B cell (primary cell): Measurements from ENCODE around the gene PGAM1. TPM values are rescaled to one million over a fixed set of nuclear protein-coding genes. Genes with fewer than 3 reads are reported as not detected.

Source experiments
- ATAC-seq: fragments of 200-7000 bp; cut with Tn5 transposase; one replicate; pipeline ENCODE4 v1.10.0; 2021; ENCODE audit warnings: low read depth, mild to moderate bottlenecking, moderate number of reproducible peaks, moderate library complexity
- CTCF ChIA-PET: fragments of 350-600 bp; sonication (Branson Sonifier 250); formaldehyde crosslinking; loops from one replicate; lab custom pipeline; 2021; ENCODE audit warnings: antibody characterized with exemption, inconsistent platforms; lab: Charles Lee
- POLR2A ChIA-PET: fragments of 350-600 bp; sonication (Branson Sonifier 250); formaldehyde crosslinking; loops from one replicate; lab custom pipeline; 2021; ENCODE audit warnings: antibody characterized with exemption; lab: Charles Lee
- DNase-seq: peaks from one replicate; pipeline ENCODE4 v3.0.0; 2013
- H2AFZ ChIP-seq: 2 replicates; pipeline ENCODE4 v1.6.1; 2012; ENCODE audit warnings: mild to moderate bottlenecking, low read depth, low read length; ENCODE audit not compliant: insufficient read depth, poor library complexity, severe bottlenecking
- H3K27ac ChIP-seq, 2 donors: 1 replicate in 1 of 2; 2 replicates in 1 of 2; pipeline ENCODE4 v1.5.1; 2012 to 2013; ENCODE audit warnings: low read length in 2 of 2, mild to moderate bottlenecking in 2 of 2, moderate library complexity in 1 of 2
- H3K27me3 ChIP-seq, 4 experiments: fragments of 200-600 bp in 1 of 4; sonication (generic) in 1 of 4; replicated peaks in 1 of 4; 1 replicate in 2 of 4; 2 replicates in 2 of 4; pipeline versions ENCODE4 v1.6.1 to v1.7.0; 2013 to 2016; ENCODE audit warnings: low read length in 3 of 4, mild to moderate bottlenecking in 2 of 4, mixed read lengths in 1 of 4, moderate library complexity in 1 of 4; ENCODE audit not compliant: insufficient read depth in 4 of 4, control insufficient read depth in 3 of 4; ENCODE audit errors: control extremely low read depth in 1 of 4
- H3K36me3 ChIP-seq, 2 experiments: replicated peaks in 1 of 2; 1 replicate in 1 of 2; 2 replicates in 1 of 2; pipeline versions ENCODE4 v1.6.1 to v1.7.1; 2013; ENCODE audit warnings: low read length in 1 of 2; ENCODE audit not compliant: insufficient read depth in 2 of 2, control insufficient read depth in 1 of 2; ENCODE audit errors: control extremely low read depth in 1 of 2, extremely low read depth in 1 of 2
- H3K4me1 ChIP-seq, 2 donors: fragments of 200-600 bp in 1 of 2; sonication (generic) in 1 of 2; 1 replicate in 1 of 2; 2 replicates in 1 of 2; pipeline versions ENCODE4 v1.5.1 to v1.6.1; 2013 to 2017; ENCODE audit warnings: low read length in 2 of 2; ENCODE audit not compliant: control insufficient read depth in 2 of 2, insufficient read depth in 2 of 2
- H3K4me2 ChIP-seq: replicated peaks from 2 replicates; pipeline ENCODE3; 2012; ENCODE audit warnings: mild to moderate bottlenecking, low read depth, low read length; ENCODE audit not compliant: poor library complexity, severe bottlenecking
- H3K4me3 ChIP-seq, 5 experiments: fragments of 200-600 bp in 1 of 5; sonication (generic) in 1 of 5; 1 replicate in 3 of 5; 2 replicates in 2 of 5; pipeline versions ENCODE4 v1.5.1 to v1.7.0; 2011 to 2016; ENCODE audit warnings: low read length in 4 of 5, mild to moderate bottlenecking in 4 of 5, low read depth in 2 of 5, control low read depth in 1 of 5, moderate library complexity in 1 of 5; ENCODE audit not compliant: insufficient read depth in 1 of 5; ENCODE audit errors: control extremely low read depth in 1 of 5, extremely low read depth in 1 of 5
- H3K79me2 ChIP-seq: fragments of 200-600 bp; sonication (generic); one replicate; pipeline ENCODE4 v1.6.0; 2016; ENCODE audit warnings: low read length; ENCODE audit not compliant: control insufficient read depth, insufficient read depth
- H3K9ac ChIP-seq: fragments of 200-600 bp; sonication (generic); 2 replicates; pipeline ENCODE4 v1.6.1; 2017; ENCODE audit warnings: mild to moderate bottlenecking, low read length, moderate library complexity
- H3K9me3 ChIP-seq, 3 donors: one replicate each; pipeline versions ENCODE4 v1.6.1 to v1.7.1; 2013; ENCODE audit warnings: low read length in 2 of 3; ENCODE audit not compliant: control insufficient read depth in 2 of 3, insufficient read depth in 1 of 3; ENCODE audit errors: control extremely low read depth in 1 of 3
- H4K20me1 ChIP-seq: 2 replicates; pipeline ENCODE4 v1.6.0; 2012; ENCODE audit warnings: mild to moderate bottlenecking, low read length; ENCODE audit not compliant: insufficient read depth, control insufficient read depth, poor library complexity, severe bottlenecking
- H3K27ac Mint-ChIP-seq: one replicate; pipeline ENCODE4 v1.8.0; 2021; ENCODE audit warnings: mixed read lengths
- H3K27me3 Mint-ChIP-seq: one replicate; pipeline ENCODE4 v1.8.0; 2021; ENCODE audit warnings: mixed read lengths
- H3K4me1 Mint-ChIP-seq: one replicate; pipeline ENCODE4 v1.8.0; 2021; ENCODE audit warnings: mixed read lengths
- H3K4me3 Mint-ChIP-seq: one replicate; pipeline ENCODE4 v1.8.0; 2021; ENCODE audit warnings: mixed read lengths
- H3K9me3 Mint-ChIP-seq: one replicate; pipeline ENCODE4 v1.8.0; 2022; ENCODE audit warnings: mixed read lengths; ENCODE audit not compliant: insufficient read depth
- EZH2 ChIP-seq: IDR thresholded peaks from 2 replicates; pipeline ENCODE4 v1.6.1; 2012; ENCODE audit warnings: borderline replicate concordance, low read depth, mild to moderate bottlenecking, moderate library complexity, low read length; ENCODE audit not compliant: insufficient read depth, poor library complexity, severe bottlenecking
- WGBS: methylation state at CpG from one replicate; pipeline ENCODE4 v1.1.5; 2013; ENCODE audit warnings: missing lambda C conversion rate; ENCODE audit not compliant: insufficient coverage; 5-methylcytosine and 5-hydroxymethylcytosine counted together
- intact Hi-C: fragments of 100-400 bp; cut with micrococcal nuclease; formaldehyde crosslinking; loops from one replicate; pipeline ENCODE4 v1.10.0; 2022
- polyA plus RNA-seq: library from polyadenylated mRNA; depleted of rRNA; stranded (reverse); fragments of >200 nt; gene quantifications from 2 replicates; pipeline ENCODE4 v1.2.3, GENCODE V29; 2012
- total RNA-seq, 2 donors: library from RNA; stranded (reverse); fragments of 120-200 nt in 1 of 2; gene quantifications; 1 replicate in 1 of 2; 2 replicates in 1 of 2; pipeline versions ENCODE4 v1.2.3 to v1.2.4, GENCODE V29; 2013 to 2022
- TF ChIP-seq, protein P1 (sequence below): fragments of 200-600 bp; IDR thresholded peaks from one replicate; pipeline ENCODE4 v1.8.0; 2022; ENCODE audit warnings: antibody characterized with exemption, mild to moderate bottlenecking

The PGAM1 gene
- total and polyA plus RNA-seq, 2 donors (not counting 1 experiment from before 2014, with no cell fraction given) = 48.7 to 83.4 TPM

DNA sequence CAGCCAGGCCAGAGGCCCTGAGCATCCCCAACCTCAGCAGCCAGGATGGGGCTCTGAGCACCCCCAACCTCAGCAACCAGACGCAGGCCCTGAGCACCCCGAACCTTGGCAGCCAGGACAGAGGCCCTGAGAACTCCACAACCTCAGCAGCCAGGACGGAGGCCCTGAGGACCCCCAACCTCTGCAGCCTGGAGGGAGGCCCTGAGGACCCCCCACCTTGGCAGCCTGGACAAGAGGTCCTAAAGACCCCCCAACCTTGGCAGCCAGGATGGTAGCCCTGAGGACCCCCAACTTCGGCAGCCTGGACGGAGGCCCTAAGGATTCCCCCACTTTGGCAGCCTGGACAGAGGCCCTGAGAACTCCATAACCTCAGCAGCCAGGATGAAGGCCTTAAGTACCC lies 41.8 kb upstream of the PGAM1 start:
- H3K9me3 ChIP-seq = no peaks in the 10 kb centered on the region
- DNase-seq = peak; percentile 13
- no peak overlapping the region for H2AFZ ChIP-seq
- ChIA-PET POLR2A (interaction anchor here (0.8 kb wide), 1 partner anchor 1562 kb away, joined by 4 read pairs; no protein-coding TSS in a partner anchor), CTCF (no interaction called here)
- H3K4me1 ChIP-seq = no peaks in the 10 kb centered on the region
- H3K27ac ChIP-seq = no peak overlapping the region
- no peak overlapping the region for H3K4me3 Mint-ChIP-seq
- H3K4me3 ChIP-seq = no peak overlapping the region
- ATAC-seq = no peak
- H3K27ac Mint-ChIP-seq = no peak overlapping the region
- no peak for TF ChIP-seq EZH2
- TF ChIP-seq, protein P1, sequence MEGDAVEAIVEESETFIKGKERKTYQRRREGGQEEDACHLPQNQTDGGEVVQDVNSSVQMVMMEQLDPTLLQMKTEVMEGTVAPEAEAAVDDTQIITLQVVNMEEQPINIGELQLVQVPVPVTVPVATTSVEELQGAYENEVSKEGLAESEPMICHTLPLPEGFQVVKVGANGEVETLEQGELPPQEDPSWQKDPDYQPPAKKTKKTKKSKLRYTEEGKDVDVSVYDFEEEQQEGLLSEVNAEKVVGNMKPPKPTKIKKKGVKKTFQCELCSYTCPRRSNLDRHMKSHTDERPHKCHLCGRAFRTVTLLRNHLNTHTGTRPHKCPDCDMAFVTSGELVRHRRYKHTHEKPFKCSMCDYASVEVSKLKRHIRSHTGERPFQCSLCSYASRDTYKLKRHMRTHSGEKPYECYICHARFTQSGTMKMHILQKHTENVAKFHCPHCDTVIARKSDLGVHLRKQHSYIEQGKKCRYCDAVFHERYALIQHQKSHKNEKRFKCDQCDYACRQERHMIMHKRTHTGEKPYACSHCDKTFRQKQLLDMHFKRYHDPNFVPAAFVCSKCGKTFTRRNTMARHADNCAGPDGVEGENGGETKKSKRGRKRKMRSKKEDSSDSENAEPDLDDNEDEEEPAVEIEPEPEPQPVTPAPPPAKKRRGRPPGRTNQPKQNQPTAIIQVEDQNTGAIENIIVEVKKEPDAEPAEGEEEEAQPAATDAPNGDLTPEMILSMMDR = no peak
- H3K4me2 ChIP-seq = no peak overlapping the region
- H3K4me1 Mint-ChIP-seq = no peaks in the 10 kb centered on the region
- 100% methylated on average over 5 of the region's 5 CpGs for WGBS
- H3K27me3 Mint-ChIP-seq = no peaks in the 10 kb centered on the region
- no peaks in the 10 kb centered on the region for H4K20me1 ChIP-seq
- no peaks in the 10 kb centered on the region for H3K27me3 ChIP-seq
- no peak overlapping the region for H3K9ac ChIP-seq
- H3K9me3 Mint-ChIP-seq = no peaks in the 10 kb centered on the region
- H3K79me2 ChIP-seq = no peaks in the 10 kb centered on the region
- intact Hi-C loops = no loop called here
- H3K36me3 ChIP-seq = peaks cover 5 to 51% of the 10 kb centered on the region in 2 experiments

DNA sequence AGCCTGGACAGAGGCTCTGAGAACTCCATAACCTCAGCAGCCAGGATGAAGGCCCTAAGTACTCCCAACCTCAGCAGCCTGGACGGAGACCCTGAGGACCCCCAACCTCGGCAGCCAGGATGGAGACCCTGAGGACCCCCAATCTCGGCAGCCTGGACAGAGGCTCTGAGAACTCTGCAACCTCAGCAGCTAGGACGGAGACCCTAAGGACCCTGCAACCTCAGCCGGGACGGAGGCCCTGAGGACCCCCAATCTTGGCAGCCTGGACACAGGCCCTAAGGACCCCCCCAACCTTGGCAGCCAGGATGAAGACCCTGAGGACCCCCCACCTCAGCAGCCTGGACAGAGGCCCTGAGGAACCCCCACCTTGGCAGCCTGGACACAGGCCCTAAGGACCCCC lies 41.4 kb upstream of the PGAM1 start:
- POLR2A ChIA-PET = interaction anchor here (0.8 kb wide), 1 partner anchor 1563 kb away, joined by 4 read pairs; no protein-coding TSS in a partner anchor
- Mint-ChIP-seq H3K4me1 (no peaks in the 10 kb centered on the region), H3K27me3 (no peaks in the 10 kb centered on the region), H3K9me3 (no peaks in the 10 kb centered on the region), H3K4me3 (no peak overlapping the region), H3K27ac (no peak overlapping the region)
- no peaks in the 10 kb centered on the region for H3K27me3 ChIP-seq
- peaks cover 5 to 46% of the 10 kb centered on the region in 2 experiments for H3K36me3 ChIP-seq
- TF ChIP-seq EZH2 = no peak
- TF ChIP-seq, protein P1 = no peak
- no peak overlapping the region for H3K4me3 ChIP-seq
- no peaks in the 10 kb centered on the region for H3K79me2 ChIP-seq
- WGBS = 96% methylated on average over 6 of the region's 6 CpGs
- H3K27ac ChIP-seq = no peak overlapping the region
- CTCF ChIA-PET = no interaction called here
- intact Hi-C loops = no loop called here
- H4K20me1 ChIP-seq = no peaks in the 10 kb centered on the region
- DNase-seq (no peak), ATAC-seq (no peak)
- no peak overlapping the region for H2AFZ ChIP-seq
- H3K4me2 ChIP-seq = no peak overlapping the region
- H3K4me1 ChIP-seq = no peaks in the 10 kb centered on the region
- no peak overlapping the region for H3K9ac ChIP-seq
- H3K9me3 ChIP-seq = no peaks in the 10 kb centered on the region
